MV-4-11 (cell line): Measurements from ENCODE around the gene WDR5B.

ENCODE experiments used
- DNase-seq: peaks from one replicate; lab custom pipeline; 2025; lab: John Stamatoyannopoulos, UW

The WDR5B gene

DNA sequence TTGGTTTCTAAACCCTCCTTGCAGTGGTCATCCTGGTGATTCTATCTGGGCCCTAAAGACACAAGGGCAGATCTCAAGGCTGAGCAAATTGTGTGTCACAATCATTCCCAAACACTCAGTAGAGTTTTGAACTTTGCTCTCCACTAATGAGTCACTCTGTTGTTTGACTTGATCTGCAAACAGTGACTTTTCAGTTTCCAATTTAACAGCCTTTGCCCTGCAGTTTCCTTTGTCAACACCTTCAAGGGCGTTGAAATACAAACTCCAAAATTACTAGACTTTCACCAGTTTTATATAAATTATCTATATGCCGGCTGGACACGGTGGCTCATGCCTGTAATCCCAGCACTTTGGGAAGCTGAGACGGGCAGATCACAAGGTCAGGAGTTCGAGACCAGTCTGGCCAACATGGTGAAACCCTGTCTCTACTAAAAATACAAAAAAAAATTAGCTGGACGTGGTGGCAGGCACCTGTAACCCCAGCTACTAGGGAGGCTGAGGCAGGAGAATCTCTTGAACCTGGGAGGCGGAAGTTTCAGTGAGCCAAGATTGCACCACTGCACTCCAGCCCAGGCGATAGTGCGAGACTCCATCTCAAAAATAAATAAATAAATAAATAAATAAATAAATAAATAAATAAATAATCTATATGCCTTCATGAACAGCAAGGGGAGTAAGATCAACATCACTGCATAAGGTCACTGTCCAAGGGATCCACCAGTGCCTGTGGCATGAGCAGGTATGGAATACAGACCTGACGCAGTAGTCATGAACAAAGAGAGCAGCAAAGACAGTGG lies 50.1 kb downstream of the WDR5B start:
- peak; percentile 41 for DNase-seq

DNA sequence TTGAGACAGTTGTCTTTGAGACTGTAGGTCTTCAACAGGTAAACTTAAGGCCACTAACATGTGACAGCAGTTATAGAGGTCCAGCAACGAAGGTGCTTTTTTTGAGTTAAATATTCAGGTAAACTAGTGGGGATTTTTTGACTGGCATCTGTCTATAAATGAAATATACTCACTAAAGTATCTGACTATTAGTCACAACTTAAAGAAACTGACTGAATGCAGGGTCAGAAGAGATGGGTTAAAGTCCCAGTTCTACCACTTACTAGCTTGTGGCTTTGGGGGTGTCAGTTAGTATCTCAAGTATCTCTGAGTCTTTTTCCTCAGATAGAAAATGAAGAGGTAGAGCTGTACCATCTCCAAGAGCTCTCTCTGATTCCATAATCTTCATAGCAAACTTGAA lies 50.8 kb downstream of the WDR5B start:
- no peak for DNase-seq

DNA sequence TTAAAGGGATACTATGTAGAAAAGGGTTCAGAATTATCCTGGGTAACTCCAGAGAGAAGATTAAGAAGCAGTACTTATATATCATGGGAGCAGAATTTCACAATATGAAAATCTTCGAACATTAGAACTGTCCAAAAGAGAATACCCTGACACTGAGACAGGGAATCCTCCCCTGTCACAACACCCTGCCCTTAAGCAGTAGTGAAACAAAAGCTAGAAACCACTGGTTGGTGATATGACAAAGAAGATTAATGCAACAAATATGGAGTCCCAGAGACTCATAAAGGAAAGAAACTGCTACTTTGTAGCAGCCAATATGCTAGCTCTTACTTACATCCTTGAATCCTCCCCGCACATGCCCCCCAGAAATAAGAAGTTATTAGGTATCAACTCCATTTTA lies 51.4 kb downstream of the WDR5B start:
- DNase-seq = peak; percentile 71
